IMR-90 (cell line): ENCODE data around the gene PRR5. TPM values are rescaled to one million over a fixed set of nuclear protein-coding genes. Genes with fewer than 3 reads are reported as not detected.

Experiments used
- ATAC-seq: fragments of 200-7000 bp; cut with Tn5 transposase; 2 replicates; pipeline ENCODE4 v1.9.1; 2020; ENCODE audit warnings: low read depth, mild to moderate bottlenecking, moderate library complexity
- BruUV-seq: library from RNA; stranded (reverse); fragments of 400-500 nt; replicated peaks from 2 replicates; lab custom pipeline; 2021; lab: Mats Ljungman, UMichigan
- CTCF ChIA-PET: fragments of 300-600 bp; formaldehyde crosslinking; extraction: SDS; loops from one replicate; lab custom pipeline; 2021; ENCODE audit warnings: antibody characterized with exemption; lab: Yijun Ruan, JAX
- POLR2A ChIA-PET: fragments of 300-600 bp; sonication (Branson Sonifier 250); formaldehyde crosslinking; loops from one replicate; lab custom pipeline; 2022; ENCODE audit warnings: antibody characterized with exemption; ENCODE audit not compliant: unreplicated experiment; lab: Charles Lee
- DNase-seq: peaks from one replicate; pipeline ENCODE4 v3.0.0; 2013
- H2AFZ ChIP-seq: replicated peaks from 2 replicates; pipeline ENCODE3; 2013; ENCODE audit warnings: low read length, mild to moderate bottlenecking; ENCODE audit not compliant: poor library complexity
- H2AK5ac ChIP-seq: 2 replicates; pipeline ENCODE4 v1.6.1; 2013; ENCODE audit warnings: low read depth, low read length, inconsistent platforms
- H2AK9ac ChIP-seq: replicated peaks from 2 replicates; pipeline ENCODE3; 2013; ENCODE audit warnings: mild to moderate bottlenecking, low read depth, low read length, moderate library complexity; ENCODE audit not compliant: poor library complexity
- H2BK120ac ChIP-seq: 2 replicates; pipeline ENCODE4 v1.6.1; 2013; ENCODE audit warnings: low read depth, low read length, inconsistent platforms
- H2BK15ac ChIP-seq: 3 replicates; pipeline ENCODE4 v1.6.1; 2013; ENCODE audit warnings: low read depth, low read length, inconsistent platforms
- H2BK20ac ChIP-seq: 2 replicates; pipeline ENCODE4 v1.6.1; 2013; ENCODE audit warnings: low read depth, mild to moderate bottlenecking, inconsistent platforms, low read length, moderate library complexity
- H2BK5ac ChIP-seq: 2 replicates; pipeline ENCODE4 v1.6.1; 2013; ENCODE audit warnings: mild to moderate bottlenecking, low read depth, low read length, inconsistent platforms; ENCODE audit not compliant: poor library complexity, severe bottlenecking
- H3K14ac ChIP-seq: replicated peaks from 2 replicates; pipeline ENCODE4 v1.6.1; 2013; ENCODE audit warnings: low read depth, low read length, inconsistent platforms
- H3K18ac ChIP-seq: 2 replicates; pipeline ENCODE4 v1.6.1; 2013; ENCODE audit warnings: low read depth, low read length, control low read depth
- H3K23ac ChIP-seq: 2 replicates; pipeline ENCODE4 v1.6.1; 2013; ENCODE audit warnings: low read depth, low read length, inconsistent platforms
- H3K27ac ChIP-seq: 2 replicates; pipeline ENCODE4 v1.5.1; 2013; ENCODE audit warnings: mild to moderate bottlenecking, control low read depth, low read length; ENCODE audit not compliant: insufficient read depth
- H3K27me3 ChIP-seq: 2 replicates; pipeline ENCODE4 v1.6.1; 2013; ENCODE audit warnings: low read length; ENCODE audit not compliant: control insufficient read depth, insufficient read depth
- H3K36me3 ChIP-seq: 2 replicates; pipeline ENCODE4 v1.6.1; 2013; ENCODE audit warnings: low read length, mixed read lengths; ENCODE audit not compliant: control insufficient read depth, insufficient read depth
- H3K4ac ChIP-seq: 2 replicates; pipeline ENCODE4 v1.6.1; 2013; ENCODE audit warnings: low read depth, low read length, inconsistent platforms
- H3K4me1 ChIP-seq: 2 replicates; pipeline ENCODE4 v1.6.1; 2013; ENCODE audit warnings: low read length, mixed read lengths; ENCODE audit not compliant: control insufficient read depth, insufficient read depth
- H3K4me2 ChIP-seq: 2 replicates; pipeline ENCODE4 v1.6.1; 2013; ENCODE audit warnings: low read depth, mild to moderate bottlenecking, control low read depth, low read length, moderate library complexity
- H3K4me3 ChIP-seq: 2 replicates; pipeline ENCODE4 v1.5.1; 2013; ENCODE audit warnings: low read depth, mild to moderate bottlenecking, control low read depth, low read length, moderate library complexity; ENCODE audit not compliant: insufficient read depth
- H3K56ac ChIP-seq: 2 replicates; pipeline ENCODE4 v1.6.1; 2013; ENCODE audit warnings: low read length, inconsistent platforms; ENCODE audit not compliant: insufficient read depth; ENCODE audit errors: extremely low read depth
- H3K79me1 ChIP-seq, 2 experiments: 2 replicates each; pipeline ENCODE4 v1.6.1; 2013; ENCODE audit warnings: low read length in 2 of 2, inconsistent platforms in 1 of 2, low read depth in 1 of 2
- H3K9ac ChIP-seq: 2 replicates; pipeline ENCODE4 v1.6.1; 2013; ENCODE audit warnings: low read depth, low read length, control low read depth
- H3K9me1 ChIP-seq: 2 replicates; pipeline ENCODE4 v1.6.1; 2013; ENCODE audit warnings: low read length, inconsistent platforms; ENCODE audit not compliant: insufficient read depth
- H3K9me3 ChIP-seq: 2 replicates; pipeline ENCODE4 v1.6.1; 2013; ENCODE audit warnings: low read length; ENCODE audit not compliant: control insufficient read depth, insufficient read depth
- H4K20me1 ChIP-seq: 2 replicates; pipeline ENCODE4 v1.6.1; 2013; ENCODE audit warnings: low read length, inconsistent platforms; ENCODE audit not compliant: insufficient read depth
- H4K5ac ChIP-seq: 2 replicates; pipeline ENCODE4 v1.6.1; 2013; ENCODE audit warnings: mild to moderate bottlenecking, low read depth, low read length, control low read depth
- H4K8ac ChIP-seq, 2 experiments: 2 replicates each; pipeline ENCODE4 v1.6.1; 2013; ENCODE audit warnings: low read depth in 2 of 2, low read length in 2 of 2, control low read depth in 1 of 2, inconsistent platforms in 1 of 2
- H4K91ac ChIP-seq: 2 replicates; pipeline ENCODE4 v1.6.1; 2013; ENCODE audit warnings: low read depth, low read length, inconsistent platforms; ENCODE audit not compliant: insufficient read depth
- POLR2A ChIP-seq: IDR thresholded peaks from 2 replicates; pipeline ENCODE4 v1.6.1; 2012; ENCODE audit warnings: mild to moderate bottlenecking, low read depth, low read length
- WGBS, 2 experiments: methylation state at CpG; one replicate each; pipeline versions ENCODE4 v1.1.5 to v1.1.7; 2013; ENCODE audit warnings: missing lambda C conversion rate in 2 of 2; ENCODE audit not compliant: insufficient read length in 1 of 2; ENCODE audit errors: extremely low coverage in 2 of 2; 5-methylcytosine and 5-hydroxymethylcytosine counted together
- dilution Hi-C: fragments of 300-500 bp; cut with HindIII; formaldehyde crosslinking; loops from one replicate; pipeline ENCODE4 v1.14.3; 2018; ENCODE audit warnings: low sequenced_read_pairs; ENCODE audit not compliant: unreplicated experiment
- in situ Hi-C: fragments of 300-500 bp; cut with MboI; formaldehyde crosslinking; loops from 3 replicates; pipeline ENCODE4 v1.14.3; 2019; ENCODE audit warnings: low sequenced_read_pairs, inconsistent platforms, mixed read lengths
- intact Hi-C: fragments of 100-400 bp; cut with micrococcal nuclease; formaldehyde crosslinking; loops from 2 replicates; pipeline ENCODE4 v1.10.0; 2022
- polyA plus RNA-seq, 3 experiments: library from polyadenylated mRNA; depleted of rRNA; stranded (reverse); fragments of >200 nt; gene quantifications; 2 replicates each; pipeline ENCODE4 v1.2.3, GENCODE V29; 2012; ENCODE audit warnings: low replicate concordance in 1 of 3
- total RNA-seq: library from RNA; depleted of rRNA; stranded (reverse); fragments of >200 nt; gene quantifications from 2 replicates; pipeline ENCODE4 v1.2.3, GENCODE V29; 2012
- TF ChIP-seq, protein P1 (sequence below): fragments of 150-350 bp; IDR thresholded peaks from 2 replicates; pipeline ENCODE4 v1.6.1; 2017; ENCODE audit warnings: mild to moderate bottlenecking, antibody characterized with exemption, low read length, low read depth

The PRR5 gene
- total and polyA plus RNA-seq, 2 of the 4 experiments (the other 2 are of a cell fraction): 8.1 to 24.3 TPM

- H3K23ac ChIP-seq: no peak overlapping the region
- H3K56ac ChIP-seq: no peak overlapping the region
- no peak overlapping the region for H3K27ac ChIP-seq
- dilution Hi-C loops (no loop called here), intact Hi-C loops (no loop called here), in situ Hi-C loops (loop anchor here (5.0 kb wide), 1 partner anchor 41 kb away; no protein-coding TSS in a partner anchor)
- no peak overlapping the region for H4K8ac ChIP-seq
- no TSS peak for BruUV-seq
- DNase-seq: peak; percentile 17
- H2AK5ac ChIP-seq: peak overlapping the region; percentile 7; the same call in 1 of the 2 replicates
- no peak overlapping the region for H3K14ac ChIP-seq
- POLR2A ChIA-PET: no interaction called here
- no peak overlapping the region for H3K4me3 ChIP-seq
- H3K36me3 ChIP-seq: no peaks in the 10 kb centered on the region
- TF ChIP-seq POLR2A: no peak
- TF ChIP-seq, protein P1, sequence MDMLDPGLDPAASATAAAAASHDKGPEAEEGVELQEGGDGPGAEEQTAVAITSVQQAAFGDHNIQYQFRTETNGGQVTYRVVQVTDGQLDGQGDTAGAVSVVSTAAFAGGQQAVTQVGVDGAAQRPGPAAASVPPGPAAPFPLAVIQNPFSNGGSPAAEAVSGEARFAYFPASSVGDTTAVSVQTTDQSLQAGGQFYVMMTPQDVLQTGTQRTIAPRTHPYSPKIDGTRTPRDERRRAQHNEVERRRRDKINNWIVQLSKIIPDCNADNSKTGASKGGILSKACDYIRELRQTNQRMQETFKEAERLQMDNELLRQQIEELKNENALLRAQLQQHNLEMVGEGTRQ: peak; percentile 41; the same call in 1 of the 2 replicates
- no peak overlapping the region for H2AK9ac ChIP-seq
- no peak for ATAC-seq
- no peak overlapping the region for H3K4me2 ChIP-seq
- H2AFZ ChIP-seq: no peak overlapping the region
- WGBS, 2 experiments: no CpG with 5 or more reads among the region's 14 CpGs
- CTCF ChIA-PET: no interaction called here
- peaks cover 3% of the 10 kb centered on the region for H4K20me1 ChIP-seq
- no peaks in the 10 kb centered on the region for H3K79me1 ChIP-seq
- H3K18ac ChIP-seq: no peak overlapping the region
- no peak overlapping the region for H2BK120ac ChIP-seq
- H3K9me3 ChIP-seq: no peaks in the 10 kb centered on the region
- no peak overlapping the region for H2BK20ac ChIP-seq
- H3K4me1 ChIP-seq: peaks cover 26% of the 10 kb centered on the region
- no peak overlapping the region for H2BK5ac ChIP-seq
- H3K9me1 ChIP-seq: peaks cover 12% of the 10 kb centered on the region
- no peak overlapping the region for H4K5ac ChIP-seq
- no peaks in the 10 kb centered on the region for H3K27me3 ChIP-seq
- H3K9ac ChIP-seq: no peak overlapping the region
- peak overlapping the region; percentile 2; the same call in 1 of the 2 replicates for H3K4ac ChIP-seq
- no peak overlapping the region for H2BK15ac ChIP-seq
- H4K91ac ChIP-seq: no peak overlapping the region
These were observed 36.3 kb downstream of the PRR5 start for GRCh38 chr22:44738347-44738715.
